ENCODE data around the gene ACIN1.
"Not testable (repeated sequence)": the region's sequence is repeated elsewhere in the genome, so short reads cannot be mapped to it uniquely, and the experiment has no call there.

ACIN1 gene

GRCh38 chr14:23035303-23036144 lies 59.4 kb downstream of the ACIN1 start:
- no peak for DNase-seq

- DNase-seq = peak; percentile 74 to 91
These were observed 60.2 kb downstream of the ACIN1 start, which contains the start of gene PSMB5 for GRCh38 chr14:23034498-23035302. TSS of gene PSMB5 (minus strand) at chr14:23034900. CDS start at chr14:23034881, 19 bp downstream.

DNA sequence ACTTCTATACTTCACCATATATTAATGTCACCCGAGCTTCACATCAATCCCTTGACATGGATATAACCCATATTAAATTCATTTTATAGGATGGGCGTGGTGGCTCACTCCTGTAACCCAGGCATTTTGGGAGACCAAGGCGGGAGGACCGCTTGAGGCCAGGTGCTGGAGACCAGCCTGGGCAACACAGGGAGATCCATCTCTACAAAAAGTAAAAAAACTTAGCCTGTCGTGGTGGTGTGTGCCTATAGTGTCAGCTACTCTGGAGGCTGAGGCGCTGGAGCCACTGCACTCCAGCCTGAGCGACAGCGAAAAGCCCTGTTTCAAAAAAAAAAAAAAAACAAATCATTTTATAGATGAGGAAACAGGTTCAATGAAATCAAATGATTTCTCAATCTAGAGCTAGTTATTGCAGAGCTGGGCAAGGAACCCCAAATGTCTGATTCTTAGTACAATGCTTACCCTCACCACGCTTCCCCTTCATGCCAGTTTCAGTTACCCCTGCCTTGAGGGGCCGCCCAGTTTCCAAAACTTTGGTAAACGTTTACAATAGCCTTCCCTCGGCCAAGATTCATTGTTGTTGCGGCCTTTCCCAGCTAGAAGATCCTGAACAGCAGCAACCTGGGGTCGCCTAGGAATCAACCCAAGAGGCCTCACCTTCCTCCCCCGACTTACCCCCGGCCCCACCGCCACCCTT lies 61.0 kb downstream of the ACIN1 start:
- DNase-seq = no peak

DNA sequence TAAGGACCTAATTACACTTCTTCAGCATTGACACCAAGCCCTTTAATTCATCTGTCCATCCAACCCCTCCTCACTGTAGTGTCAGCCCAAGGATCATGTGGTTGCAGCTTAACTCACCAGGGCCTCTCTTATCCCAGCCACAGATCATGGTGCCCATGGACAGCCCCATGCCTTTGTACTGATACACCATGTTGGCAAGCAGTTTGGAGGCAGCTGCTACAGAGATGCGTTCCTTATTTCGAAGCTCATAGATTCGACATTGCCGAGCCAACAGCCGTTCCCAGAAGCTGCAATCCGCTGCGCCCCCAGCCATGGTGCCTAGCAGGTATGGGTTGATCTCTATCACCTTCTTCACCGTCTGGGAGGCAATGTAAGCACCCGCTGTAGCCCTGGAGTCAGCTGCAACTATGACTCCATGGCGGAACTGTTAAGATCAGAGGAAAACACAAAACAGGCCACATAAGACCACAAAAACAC lies 61.6 kb downstream of the ACIN1 start:
- no peak for DNase-seq

DNA sequence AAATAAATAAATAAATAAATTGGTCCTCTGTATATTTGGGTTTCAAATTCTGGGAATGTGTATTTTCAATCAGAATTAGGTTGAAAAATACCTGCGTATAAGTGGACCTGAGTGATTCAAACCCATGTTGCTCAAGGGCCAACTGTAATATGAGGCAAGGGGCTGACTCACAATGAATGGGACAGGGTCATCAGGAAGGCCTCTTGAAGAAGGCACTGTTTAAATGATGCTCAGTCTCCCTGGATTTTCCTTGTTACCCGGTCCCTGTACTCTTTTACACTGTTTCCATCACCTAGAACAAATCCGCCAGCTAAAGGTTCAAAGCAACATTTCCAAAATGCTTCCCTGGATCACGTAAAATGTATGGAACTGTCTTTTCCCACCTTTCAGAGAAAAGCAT lies 64.0 kb downstream of the ACIN1 start:
- no peak for DNase-seq

DNA sequence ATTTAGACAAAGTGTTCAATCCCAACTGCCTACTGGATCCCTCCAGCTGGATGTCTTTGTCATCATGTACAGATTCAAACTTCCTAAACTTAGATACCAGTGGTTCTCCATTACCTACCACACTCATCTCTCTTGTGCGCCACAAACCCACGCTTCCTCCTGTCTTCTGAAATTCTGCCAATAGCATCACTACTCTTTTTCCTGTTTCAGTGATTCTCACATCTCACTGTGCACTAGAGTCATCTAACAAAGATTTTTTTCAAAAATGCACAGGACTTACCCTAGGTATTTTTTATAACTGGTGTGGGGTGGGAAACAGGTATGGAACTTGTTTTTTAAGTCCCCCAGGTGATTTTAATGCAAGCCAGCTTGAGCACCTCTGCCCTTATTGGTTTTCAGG lies 66.1 kb downstream of the ACIN1 start:
- DNase-seq = peak in 1 of 2 experiments; percentile 30

GRCh38 chr14:23025151-23025814 lies 69.7 kb downstream of the ACIN1 start:
- DNase-seq = no peak

DNA sequence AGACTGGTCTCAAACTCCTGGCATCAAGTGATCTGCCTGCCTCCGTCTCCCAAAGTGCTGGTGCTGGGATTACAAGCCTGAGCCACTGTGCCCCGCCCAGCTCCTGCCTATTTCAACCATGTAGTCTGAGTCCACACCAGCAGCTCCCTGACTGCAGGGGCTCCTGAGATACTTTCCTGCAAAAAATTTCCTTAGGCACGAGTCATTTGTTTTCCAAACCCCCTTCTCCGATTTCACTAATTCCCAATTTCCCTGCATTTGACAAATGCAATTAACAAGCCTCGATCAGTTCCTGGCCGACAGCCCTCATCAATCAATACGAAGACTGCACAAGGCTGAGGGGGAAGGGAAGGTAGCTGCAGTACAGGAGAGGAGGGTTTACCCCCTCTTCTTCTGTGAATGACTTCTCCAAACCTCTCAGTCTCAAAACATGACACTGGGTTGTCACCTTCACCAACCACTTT lies 70.3 kb downstream of the ACIN1 start:
- no peak for DNase-seq

DNA sequence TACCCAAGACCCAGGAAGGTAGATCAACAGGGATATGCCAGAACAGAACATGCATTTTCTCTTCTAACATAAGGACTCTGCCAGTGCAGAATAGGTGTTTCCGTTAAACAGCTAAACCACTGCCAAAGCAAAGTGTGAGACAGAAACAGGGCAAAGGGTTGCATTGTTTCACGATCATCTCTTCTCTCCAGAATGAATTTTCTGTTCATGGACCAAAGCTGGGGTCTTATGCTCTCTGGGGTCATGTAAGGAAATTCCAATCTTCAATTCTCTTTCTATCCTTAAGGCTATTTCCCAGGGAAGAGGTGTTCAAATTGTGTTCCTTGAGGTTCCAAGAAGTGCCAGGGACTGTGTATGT lies 71.2 kb downstream of the ACIN1 start:
- DNase-seq = no peak

DNA sequence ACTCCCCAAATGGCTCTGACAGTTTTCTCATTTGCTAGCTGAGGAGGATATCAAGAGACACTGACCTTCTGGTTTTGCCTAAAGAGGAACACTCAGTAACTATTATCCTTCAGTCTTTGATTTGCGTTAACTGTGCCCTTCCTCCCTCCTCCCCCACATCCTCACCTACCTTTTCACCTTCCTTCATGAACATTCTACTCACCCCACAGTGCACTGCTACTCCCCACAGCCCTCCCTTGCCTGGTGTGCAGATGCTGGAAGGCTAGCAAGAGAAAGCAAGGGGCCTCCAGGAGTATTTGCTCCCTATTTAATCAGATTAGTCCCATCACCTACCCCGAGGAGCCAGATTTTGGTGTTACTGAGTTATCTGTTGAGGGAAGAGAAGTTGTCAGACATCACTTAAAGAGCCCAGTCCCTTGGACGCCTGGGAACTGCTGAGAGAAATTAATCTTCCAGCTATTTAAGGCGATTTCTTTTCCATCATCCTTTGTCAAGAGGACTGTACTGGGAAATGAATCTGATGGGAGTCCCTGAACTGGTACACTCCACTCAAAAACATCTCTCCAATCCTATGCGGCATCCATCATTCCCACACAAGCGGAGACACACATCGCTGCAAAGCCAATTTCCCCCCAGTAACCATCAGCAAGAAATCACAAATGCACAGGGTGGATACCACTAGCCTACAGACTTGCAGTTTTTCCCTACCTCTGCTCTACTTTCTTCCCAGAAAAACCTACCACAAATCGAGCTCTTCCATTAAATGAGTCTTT lies 71.7 kb downstream of the ACIN1 start:
- DNase-seq = no peak

GRCh38 chr14:23021889-23022442 lies 73.0 kb downstream of the ACIN1 start:
- no peak for DNase-seq

DNA sequence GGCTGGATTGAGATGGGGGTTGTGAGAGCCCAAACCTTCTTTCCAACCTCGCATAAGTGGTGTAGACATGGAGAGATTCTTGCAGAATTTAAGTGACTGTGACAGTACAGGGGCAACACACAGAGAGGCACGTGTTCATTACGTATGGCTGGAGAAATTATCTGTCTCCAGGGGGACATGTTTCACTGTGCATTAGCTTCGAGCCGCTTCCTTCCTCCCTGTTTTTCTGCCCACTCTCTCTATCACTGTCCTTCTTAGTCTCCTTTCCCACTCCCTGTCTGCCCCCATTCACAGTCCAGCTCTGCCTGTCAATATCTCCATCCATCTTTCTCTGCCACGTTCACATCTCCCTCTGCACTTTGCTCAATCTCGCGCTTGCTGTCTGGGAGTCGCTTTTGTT lies 73.5 kb downstream of the ACIN1 start:
- DNase-seq = no peak

DNA sequence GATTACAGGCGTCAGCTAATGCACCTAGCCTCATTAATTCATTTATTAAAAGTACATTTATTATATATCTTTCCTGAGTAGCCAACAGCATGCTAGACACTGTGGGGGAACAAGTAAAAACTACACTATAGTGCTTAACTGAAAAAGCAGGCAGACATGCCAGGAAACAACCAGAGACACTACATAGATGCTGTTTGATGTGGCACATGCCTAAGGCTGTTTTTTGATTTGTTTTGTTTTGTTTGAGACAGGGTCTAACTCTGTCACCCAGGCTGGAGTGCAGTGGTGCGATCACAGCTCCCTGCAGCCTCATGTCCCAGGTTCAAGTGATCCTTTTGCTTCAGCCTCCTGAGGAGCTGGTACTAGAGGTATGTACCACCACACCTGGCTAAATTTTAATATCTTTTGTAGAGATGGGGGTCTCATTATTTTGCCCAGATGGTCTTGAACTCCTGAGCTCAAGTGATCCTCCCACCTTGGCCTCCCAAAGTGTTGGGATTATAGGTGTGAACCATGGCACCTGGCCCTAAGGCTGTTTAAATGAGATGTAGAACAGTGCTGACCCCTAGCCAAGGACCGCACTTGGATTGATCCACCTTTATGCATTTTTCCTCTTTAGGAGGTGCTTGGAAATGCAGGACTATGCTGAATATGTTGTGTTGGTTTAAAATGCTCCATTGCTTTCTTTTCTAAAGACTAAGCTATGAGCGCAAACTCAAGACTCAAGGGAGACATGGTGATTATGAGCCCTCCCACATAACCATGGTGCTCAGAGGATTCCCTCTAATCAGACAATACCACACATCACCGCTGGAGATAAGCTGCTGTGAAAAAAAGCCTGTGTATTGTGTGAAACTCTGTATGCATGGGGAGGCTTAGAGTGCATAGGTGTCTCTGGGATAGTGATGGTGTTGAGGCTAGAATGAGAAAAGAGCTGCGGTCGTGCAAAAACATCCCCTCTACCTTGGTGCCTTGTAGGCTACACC lies 74.5 kb downstream of the ACIN1 start:
- DNase-seq = no peak

DNA sequence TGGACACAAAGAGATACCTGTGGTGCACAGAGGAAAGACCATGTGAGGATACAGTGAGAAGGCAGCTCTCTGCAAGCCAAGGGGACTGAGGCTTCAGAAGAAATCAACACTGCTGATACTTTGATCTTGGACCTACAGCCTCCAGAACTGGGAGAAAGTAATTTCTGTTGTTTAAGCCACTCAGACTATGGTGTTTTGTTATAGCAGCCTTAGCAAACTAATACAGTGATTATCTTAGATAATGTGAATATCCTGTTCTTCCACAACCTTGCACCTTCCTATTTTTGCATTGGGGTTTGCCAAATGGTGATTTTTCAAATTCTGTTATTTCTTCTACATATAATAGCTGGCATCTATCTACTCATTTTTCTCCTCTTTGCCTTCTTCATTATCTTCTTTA lies 76.8 kb downstream of the ACIN1 start:
- no peak for DNase-seq

GRCh38 chr14:23017091-23017490 lies 77.8 kb downstream of the ACIN1 start:
- no peak for DNase-seq

DNA sequence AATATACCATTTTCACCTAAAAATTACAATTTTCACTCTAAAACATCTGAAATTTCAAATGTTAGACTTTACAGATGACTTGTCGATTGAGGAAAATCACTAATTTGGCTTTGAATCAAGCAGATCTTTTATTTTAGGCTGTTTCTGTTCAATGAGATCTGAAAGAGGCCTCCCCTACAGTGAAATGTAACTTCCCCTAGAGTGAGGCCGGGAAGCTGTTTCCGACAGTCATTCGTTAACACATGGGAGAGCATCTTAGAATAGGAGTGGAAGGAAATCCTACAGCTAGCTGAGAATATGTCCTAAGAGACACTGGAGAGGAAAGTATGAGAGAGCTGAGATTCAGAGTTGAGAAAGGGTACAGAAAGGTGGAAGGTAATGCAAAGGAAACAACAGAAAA lies 79.3 kb downstream of the ACIN1 start:
- no peak for DNase-seq

DNA sequence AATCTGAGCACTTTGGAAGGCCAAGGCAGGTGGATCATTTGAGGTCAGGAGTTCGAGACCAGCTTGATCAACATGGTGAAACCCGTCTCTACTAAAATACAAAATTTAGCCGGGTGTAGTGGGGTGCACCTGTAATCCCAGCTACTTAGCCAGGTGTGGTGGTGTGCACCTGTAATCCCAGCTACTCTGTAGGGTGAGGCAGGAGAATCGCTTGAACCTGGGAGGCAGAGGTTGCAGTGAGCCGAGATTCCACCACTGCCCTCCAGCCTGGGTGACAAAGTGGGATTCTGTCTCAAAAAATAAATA lies 81.2 kb downstream of the ACIN1 start:
- not testable (repeated sequence) for DNase-seq

GRCh38 chr14:23013054-23013748 lies 81.7 kb downstream of the ACIN1 start:
- no peak for DNase-seq

DNA sequence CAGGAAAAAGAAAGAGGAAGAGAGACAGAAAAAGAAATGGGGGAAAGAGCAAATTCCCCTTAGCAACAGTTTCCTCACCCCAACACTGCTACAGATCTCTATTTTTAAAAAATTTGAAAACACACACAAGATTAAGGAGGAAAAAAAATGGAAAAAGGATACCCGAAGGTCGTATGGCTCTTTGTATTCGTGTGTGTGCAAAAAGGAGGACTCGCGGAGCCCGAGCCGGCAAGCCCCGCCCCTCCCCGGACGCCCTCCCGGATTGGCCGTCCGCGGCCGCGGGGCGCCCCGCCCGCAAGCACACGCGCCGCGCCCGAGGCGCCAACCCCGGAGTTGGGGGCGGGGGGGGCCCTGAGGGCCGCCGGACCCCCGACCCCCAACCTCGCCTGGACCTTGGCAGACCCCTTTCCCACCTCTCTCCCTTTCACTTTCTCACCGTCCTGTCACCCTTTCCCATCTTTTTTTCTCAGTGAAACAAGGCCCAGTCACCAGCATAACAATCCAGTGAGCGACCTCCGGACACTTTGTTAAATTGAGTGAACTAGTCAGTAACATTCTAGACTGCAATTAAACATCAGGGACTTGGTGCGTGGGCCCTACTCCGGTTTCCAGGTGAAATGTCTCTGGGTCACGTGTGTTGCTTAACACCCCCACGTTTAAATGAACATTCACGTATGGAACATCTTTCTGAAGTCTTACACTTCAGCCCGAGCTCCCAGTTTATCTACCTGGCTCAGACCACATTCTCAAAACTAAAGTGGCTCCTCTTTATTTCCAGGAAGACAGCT lies 84.8 kb downstream of the ACIN1 start, which contains the start of gene C14orf93:
C14orf93 (minus strand) TSS at position 205 of the 788 bp plus-strand sequence. CDS start 11,120 bp downstream, outside the sequence.
- peak; percentile 76 to 84 for DNase-seq
